ENCODE measurements around the gene SIX4. TPM values are rescaled to one million over a fixed set of nuclear protein-coding genes. Genes with fewer than 3 reads are reported as not detected.

The SIX4 gene
- total and polyA plus RNA-seq, 9 of the 15 experiments (the other 6 are each of a cell fraction or from before 2014, with no cell fraction given): 0.77 to 8.6 (median 5.6) TPM

GRCh38 chr14:60722357-60723115, 1.6 kb downstream of the SIX4 start (continued):
- no peak for TF ChIP-seq ATF2 (CRISPR knock-in tag; IDR thresholded peaks at IDR 0.05)
- no peak for TF ChIP-seq ELK1 (CRISPR knock-in tag; IDR thresholded peaks at IDR 0.05)
- TF ChIP-seq SIN3A (IDR thresholded peaks at IDR 0.05; ENCODE audit: borderline replicate concordance in 2 of 2, control insufficient read depth in 1 of 2, low read depth in 2 of 2, low read length in 2 of 2): no peak
- peak; percentile 56 to 77 for TF ChIP-seq MNT (conservative IDR thresholded peaks at IDR 0.05)
- TF ChIP-seq ELF2 (CRISPR knock-in tag; IDR thresholded peaks at IDR 0.05): no peak
- no peak for TF ChIP-seq ZNF511 (CRISPR knock-in tag; IDR thresholded peaks at IDR 0.05)
- no peak for TF ChIP-seq GABPB2 (CRISPR knock-in tag; conservative IDR thresholded peaks at IDR 0.05)
- TF ChIP-seq CHAMP1 (IDR thresholded peaks at IDR 0.05): no peak
- peak in 2 of 3 experiments; percentile 38 to 58 for TF ChIP-seq YY1 (IDR thresholded peaks at IDR 0.05; ENCODE audit: borderline replicate concordance in 1 of 3, control insufficient read depth in 1 of 3, extremely low read depth in 1 of 3, insufficient read depth in 3 of 3, insufficient read length in 1 of 3, insufficient replicate concordance in 2 of 3, low read depth in 1 of 3, low read length in 2 of 3)
- TF ChIP-seq VEZF1 (CRISPR knock-in tag; IDR thresholded peaks at IDR 0.05): peak; percentile 64
- peak; percentile 6; the same call in 1 of the 2 replicates for TF ChIP-seq PHF8 (IDR thresholded peaks at IDR 0.05; ENCODE audit: borderline replicate concordance, low read length)

All from K562 (cell line).